HFF-Myc (cell line): ENCODE measurements around the gene LIAS.
"Not testable (repeated sequence)": the region's sequence is repeated elsewhere in the genome, so short reads cannot be mapped to it uniquely, and the experiment has no call there.

Experiments used
- DNase-seq: peaks from one replicate; pipeline ENCODE4 v3.0.0-alpha.2; 2011; ENCODE audit warnings: low read depth; ENCODE audit errors: extremely low read depth
- H3K4me3 ChIP-seq: replicated peaks from 2 replicates; pipeline ENCODE4 v1.5.1; 2011; ENCODE audit warnings: low read depth, mild to moderate bottlenecking, control low read depth, low read length
- TF ChIP-seq, protein P1 (sequence below): IDR thresholded peaks from 2 replicates; pipeline ENCODE4 v1.5.1; 2012; ENCODE audit warnings: mild to moderate bottlenecking, low read depth, low read length, control low read depth; ENCODE audit errors: missing control alignments

The LIAS gene

GRCh38 chr4:39453738-39454137 is 5.1 kb upstream of the LIAS start:
- TF ChIP-seq, protein P1, sequence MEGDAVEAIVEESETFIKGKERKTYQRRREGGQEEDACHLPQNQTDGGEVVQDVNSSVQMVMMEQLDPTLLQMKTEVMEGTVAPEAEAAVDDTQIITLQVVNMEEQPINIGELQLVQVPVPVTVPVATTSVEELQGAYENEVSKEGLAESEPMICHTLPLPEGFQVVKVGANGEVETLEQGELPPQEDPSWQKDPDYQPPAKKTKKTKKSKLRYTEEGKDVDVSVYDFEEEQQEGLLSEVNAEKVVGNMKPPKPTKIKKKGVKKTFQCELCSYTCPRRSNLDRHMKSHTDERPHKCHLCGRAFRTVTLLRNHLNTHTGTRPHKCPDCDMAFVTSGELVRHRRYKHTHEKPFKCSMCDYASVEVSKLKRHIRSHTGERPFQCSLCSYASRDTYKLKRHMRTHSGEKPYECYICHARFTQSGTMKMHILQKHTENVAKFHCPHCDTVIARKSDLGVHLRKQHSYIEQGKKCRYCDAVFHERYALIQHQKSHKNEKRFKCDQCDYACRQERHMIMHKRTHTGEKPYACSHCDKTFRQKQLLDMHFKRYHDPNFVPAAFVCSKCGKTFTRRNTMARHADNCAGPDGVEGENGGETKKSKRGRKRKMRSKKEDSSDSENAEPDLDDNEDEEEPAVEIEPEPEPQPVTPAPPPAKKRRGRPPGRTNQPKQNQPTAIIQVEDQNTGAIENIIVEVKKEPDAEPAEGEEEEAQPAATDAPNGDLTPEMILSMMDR: no peak
- DNase-seq: no peak
- no peak overlapping the region for H3K4me3 ChIP-seq

DNA sequence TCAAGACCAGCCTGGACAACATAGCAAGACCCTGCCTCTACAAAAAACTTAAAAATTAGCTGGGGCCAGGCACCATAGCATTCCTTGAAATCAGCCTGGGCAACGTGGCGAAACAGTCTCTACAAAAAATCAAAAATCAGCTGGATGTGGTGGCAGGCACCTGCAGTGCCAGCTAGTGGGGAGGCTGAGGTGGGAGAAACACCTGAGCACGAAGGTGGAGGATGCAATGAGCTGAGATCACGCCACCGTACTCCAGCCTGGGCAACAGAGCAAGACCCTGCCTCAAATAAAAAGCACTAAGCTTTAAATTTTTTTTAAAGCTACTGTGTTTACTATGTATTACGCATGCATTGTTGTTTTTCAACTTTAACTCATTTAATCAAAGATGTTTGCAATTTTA is 3.4 kb upstream of the LIAS start:
- TF ChIP-seq, protein P1: no peak
- DNase-seq: no peak
- peak overlapping the region; percentile 98 for H3K4me3 ChIP-seq

- DNase-seq: no peak
- TF ChIP-seq, protein P1: no peak
- H3K4me3 ChIP-seq: peak overlapping the region; percentile 98
These were observed 1.7 kb upstream of the LIAS start for GRCh38 chr4:39456946-39457763.

DNA sequence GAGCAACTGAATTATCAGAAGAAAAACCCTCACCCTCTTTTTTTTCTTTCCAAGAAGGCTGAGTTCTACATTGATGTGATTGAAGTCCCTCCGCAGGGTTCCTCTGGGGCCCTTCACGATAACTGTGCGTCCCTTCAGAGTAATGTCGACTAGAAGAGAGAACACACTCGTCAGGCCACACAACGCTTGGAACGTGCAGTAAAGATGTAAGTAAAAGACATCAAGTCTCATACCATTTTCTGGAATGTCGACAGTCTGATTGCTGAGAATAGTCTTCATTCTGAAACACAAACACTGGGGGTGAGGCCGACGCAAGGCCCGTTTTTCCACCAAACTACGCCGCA is 723 bp upstream of the LIAS start:
- peak overlapping the region; percentile 98 for H3K4me3 ChIP-seq
- DNase-seq: not testable (repeated sequence)

DNA sequence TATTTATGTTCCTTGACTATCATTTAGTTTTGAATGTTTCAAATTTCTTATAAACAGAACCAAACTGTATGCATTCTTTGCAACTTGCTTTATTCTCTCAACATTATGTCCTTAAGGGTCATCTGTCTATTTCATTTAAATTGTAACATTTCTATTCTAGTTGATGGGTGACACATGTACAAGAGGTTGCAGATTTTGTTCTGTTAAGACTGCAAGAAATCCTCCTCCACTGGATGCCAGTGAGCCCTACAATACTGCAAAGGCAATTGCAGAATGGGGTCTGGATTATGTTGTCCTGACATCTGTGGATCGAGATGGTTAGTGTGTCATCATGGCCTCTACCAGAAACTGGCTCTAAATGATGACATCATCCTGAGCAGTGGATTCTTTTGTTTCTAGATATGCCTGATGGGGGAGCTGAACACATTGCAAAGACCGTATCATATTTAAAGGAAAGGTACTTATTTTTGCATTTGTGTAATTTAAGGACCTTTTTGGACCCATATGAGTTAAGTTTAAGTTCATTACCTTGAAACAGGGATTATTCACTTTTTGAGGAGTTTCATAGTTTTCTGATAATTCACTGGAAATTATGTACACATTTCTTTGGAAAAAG is 6.1 kb downstream of the LIAS start:
- no peak overlapping the region for H3K4me3 ChIP-seq

DNA sequence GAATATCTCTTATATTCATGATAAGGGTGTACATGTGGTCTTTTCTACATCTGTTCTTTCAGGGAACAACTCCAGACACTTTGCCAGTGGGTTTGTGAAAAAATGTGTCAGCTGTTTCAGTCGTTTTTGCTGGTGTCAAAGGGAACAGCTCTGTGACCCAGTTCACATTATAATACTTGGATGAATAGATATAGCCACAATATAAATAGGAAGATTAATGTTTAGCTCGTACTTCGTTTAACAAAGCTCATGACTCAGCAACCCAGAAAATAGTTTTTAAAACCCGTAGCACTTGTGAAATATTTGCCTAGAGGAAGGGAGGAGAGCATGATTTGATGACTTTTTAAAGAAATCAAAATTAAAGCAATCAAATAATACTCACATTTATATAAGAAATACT is 7.9 kb downstream of the LIAS start:
- H3K4me3 ChIP-seq: no peak overlapping the region
- no peak for DNase-seq
- TF ChIP-seq, protein P1: no peak

More for the DNA sequence above, 6.1 kb downstream of the LIAS start:
- TF ChIP-seq, protein P1: no peak
- peak; percentile 63 for DNase-seq

GRCh38 chr4:39467464-39467863 is 8.6 kb downstream of the LIAS start:
- DNase-seq: no peak
- TF ChIP-seq, protein P1: no peak
- H3K4me3 ChIP-seq: no peak overlapping the region
